SH-SY5Y (cell line): ENCODE results near the gene CNTN4.

Source experiments
- GATA2 ChIP-seq: IDR thresholded peaks from 2 replicates; pipeline ENCODE4 v1.6.1; 2011; ENCODE audit warnings: mild to moderate bottlenecking, low read depth, low read length
- GATA3 ChIP-seq: IDR thresholded peaks from 2 replicates; pipeline ENCODE4 v1.6.1; 2011; ENCODE audit warnings: low read depth, mild to moderate bottlenecking, low read length, moderate library complexity

DNA sequence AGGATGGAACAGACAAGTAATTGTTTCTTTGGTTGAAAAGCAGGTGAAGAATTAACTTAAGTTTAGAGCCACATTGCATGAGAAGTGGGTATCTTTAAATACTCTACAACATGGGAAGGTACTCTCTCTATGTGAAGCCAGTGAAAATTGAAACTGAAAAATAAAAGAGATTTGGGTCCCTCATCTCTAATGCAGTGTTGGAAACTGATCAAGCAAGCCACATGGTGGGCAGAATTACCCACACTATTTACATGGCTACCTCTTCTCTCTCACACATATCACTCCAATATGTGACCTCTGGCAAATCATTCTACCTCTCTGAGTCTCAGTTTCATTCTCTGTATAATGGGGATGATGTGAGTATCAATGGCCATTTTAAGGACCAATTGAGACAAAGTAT, 672.5 kb downstream of the CNTN4 start:
- TF ChIP-seq GATA2 (no peak), GATA3 (no peak)
